Gastroesophageal sphincter (tissue), 3 donors: ENCODE measurements around the gene FAM114A2.

Source experiments
- CTCF ChIP-seq, 4 experiments: fragments of 200-600 bp in 2 of 4; fragments of 450-650 bp in 2 of 4; sonication (generic) in 1 of 4; IDR thresholded peaks; one replicate each; pipeline ENCODE4 v1.5.1; 2017 to 2019; ENCODE audit warnings: antibody characterized with exemption in 4 of 4, mild to moderate bottlenecking in 2 of 4, moderate library complexity in 2 of 4
- POLR2A ChIP-seq, 2 donors: fragments of 450-650 bp; IDR thresholded peaks; one replicate each; pipeline ENCODE4 v1.6.1; 2017; ENCODE audit warnings: antibody characterized with exemption in 2 of 2, mild to moderate bottlenecking in 2 of 2, moderate library complexity in 1 of 2
- POLR2AphosphoS5 ChIP-seq: sonication (generic); formaldehyde crosslinking; IDR thresholded peaks from one replicate; pipeline ENCODE4 v1.6.1; 2017; ENCODE audit warnings: antibody characterized with exemption

- TF ChIP-seq POLR2A (IDR thresholded peaks at IDR 0.05) = no peak
- TF ChIP-seq POLR2AphosphoS5 = no peak
- TF ChIP-seq CTCF (IDR thresholded peaks at IDR 0.05) = no peak
Measured at GRCh38 chr5:153968761-153969562, 69.7 kb downstream of the FAM114A2 start.
